Fibroblast of gingiva (primary cell): ENCODE data around the gene NRF1.
"Not testable (repeated sequence)": the region's sequence is repeated elsewhere in the genome, so short reads cannot be mapped to it uniquely, and the experiment has no call there.

Experiments
- DNase-seq: peaks from one replicate; pipeline ENCODE4 v3.0.0-alpha.2; 2011; ENCODE audit warnings: low read depth

The NRF1 gene

GRCh38 chr7:129782818-129783583, 171.5 kb downstream of the NRF1 start:
- DNase-seq: no peak

DNA sequence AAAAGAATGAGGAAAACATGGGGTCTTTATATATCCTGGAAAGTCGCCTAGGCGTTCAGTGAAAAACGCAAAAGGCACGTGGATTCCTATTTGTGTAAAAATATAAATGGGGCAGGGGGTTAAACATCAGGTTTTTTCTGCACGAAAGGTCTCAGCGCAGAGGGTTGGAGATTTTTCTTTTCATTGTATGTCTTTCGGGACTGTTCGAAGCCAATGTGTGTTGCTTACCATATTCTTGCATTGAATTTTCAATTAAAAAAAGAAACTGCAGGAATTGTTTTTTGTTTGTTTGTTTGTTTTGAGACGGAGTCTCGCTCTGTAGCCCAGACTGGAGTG, 172.0 kb downstream of the NRF1 start:
- DNase-seq: no peak

DNA sequence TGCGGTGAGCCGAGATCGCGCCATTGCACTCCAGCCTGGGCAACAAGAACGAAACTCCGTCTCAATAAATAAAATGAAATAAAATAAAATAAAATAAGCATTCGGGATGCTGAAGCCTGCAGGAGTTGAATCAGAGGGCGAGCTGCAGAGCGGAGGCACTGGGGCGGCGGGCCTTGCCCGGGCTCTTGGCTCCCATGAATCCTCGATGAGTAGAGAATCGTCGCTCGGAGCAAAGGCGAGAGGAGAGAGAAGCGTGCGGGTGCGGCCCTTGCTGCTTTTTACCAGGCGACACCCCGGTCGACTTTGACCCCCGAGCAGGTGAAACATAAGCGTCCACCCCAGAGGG, 172.9 kb downstream of the NRF1 start:
- no peak for DNase-seq

GRCh38 chr7:129784783-129785684, 173.5 kb downstream of the NRF1 start:
- no peak for DNase-seq

- DNase-seq: no peak
Observed at GRCh38 chr7:129785685-129786514, 174.4 kb downstream of the NRF1 start.

- no peak for DNase-seq
Observed at GRCh38 chr7:129786825-129787563, 175.5 kb downstream of the NRF1 start.

GRCh38 chr7:129789000-129789399, 177.5 kb downstream of the NRF1 start:
- DNase-seq: no peak

- no peak for DNase-seq
Observed at GRCh38 chr7:129789652-129790051, 178.1 kb downstream of the NRF1 start.

GRCh38 chr7:129790136-129790535, 178.6 kb downstream of the NRF1 start:
- no peak for DNase-seq

- no peak for DNase-seq
Observed at GRCh38 chr7:129792721-129793120, 181.2 kb downstream of the NRF1 start.

DNA sequence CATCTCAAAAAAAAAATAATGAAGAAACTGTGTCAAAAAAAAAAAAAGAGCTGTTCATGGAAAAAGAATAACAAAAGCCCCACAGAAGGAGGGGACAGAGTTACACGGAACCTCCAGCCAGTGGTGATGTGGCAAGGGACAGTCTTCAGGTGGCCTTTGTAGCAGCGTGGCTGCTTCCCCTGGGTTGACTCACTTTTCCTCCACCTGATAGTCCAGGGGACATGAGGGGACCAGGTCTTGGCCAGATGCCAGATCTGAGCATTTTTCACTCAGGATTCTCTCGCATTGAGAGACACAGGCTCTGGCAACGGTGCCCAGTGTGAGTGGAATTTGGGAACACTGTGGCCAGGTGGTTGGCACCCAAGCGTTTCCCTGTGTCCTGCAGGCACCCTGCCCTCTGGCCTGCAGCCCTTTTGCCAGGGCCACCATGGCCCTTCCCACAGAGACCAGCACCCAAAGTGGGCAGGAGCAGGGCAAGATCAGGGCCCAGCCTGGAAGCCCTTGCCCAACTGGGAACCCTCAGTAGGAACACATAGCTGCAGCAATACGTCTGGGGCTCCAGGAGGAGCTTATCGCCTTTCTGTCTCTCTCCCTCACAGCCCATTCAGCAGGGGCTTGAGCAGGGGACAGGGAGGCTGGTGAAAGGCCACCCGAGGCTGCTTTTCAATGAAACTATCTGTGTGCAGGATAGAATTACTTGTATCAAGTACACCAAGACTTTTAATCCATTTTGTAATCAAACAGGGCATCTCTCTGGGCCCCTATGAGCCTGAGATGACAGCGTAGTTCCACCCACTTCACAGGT, 182.2 kb downstream of the NRF1 start:
- DNase-seq: no peak

DNA sequence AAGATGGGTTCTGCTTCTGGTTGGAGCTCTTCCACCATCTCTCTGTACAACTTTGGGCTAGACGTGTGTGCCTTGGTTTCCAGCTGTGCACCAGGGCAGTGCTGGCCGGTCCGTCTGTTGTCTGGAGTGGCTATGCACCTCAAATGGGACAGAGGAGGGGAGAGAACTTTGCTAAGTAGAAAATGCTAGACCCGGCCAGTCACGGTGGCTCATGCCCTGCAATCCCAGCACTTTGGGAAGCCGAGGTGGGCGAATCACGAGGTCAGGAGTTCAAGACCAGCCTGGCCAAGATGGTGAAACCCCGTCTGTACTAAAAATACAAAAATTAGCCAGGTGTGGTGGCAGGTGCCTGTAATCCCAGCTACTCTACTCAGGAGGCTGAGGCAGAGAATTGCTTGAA, 182.9 kb downstream of the NRF1 start:
- DNase-seq: not testable (repeated sequence)

GRCh38 chr7:129796186-129796775, 184.8 kb downstream of the NRF1 start:
- no peak for DNase-seq

- DNase-seq: no peak
Observed at GRCh38 chr7:129797214-129797789, 185.8 kb downstream of the NRF1 start.

DNA sequence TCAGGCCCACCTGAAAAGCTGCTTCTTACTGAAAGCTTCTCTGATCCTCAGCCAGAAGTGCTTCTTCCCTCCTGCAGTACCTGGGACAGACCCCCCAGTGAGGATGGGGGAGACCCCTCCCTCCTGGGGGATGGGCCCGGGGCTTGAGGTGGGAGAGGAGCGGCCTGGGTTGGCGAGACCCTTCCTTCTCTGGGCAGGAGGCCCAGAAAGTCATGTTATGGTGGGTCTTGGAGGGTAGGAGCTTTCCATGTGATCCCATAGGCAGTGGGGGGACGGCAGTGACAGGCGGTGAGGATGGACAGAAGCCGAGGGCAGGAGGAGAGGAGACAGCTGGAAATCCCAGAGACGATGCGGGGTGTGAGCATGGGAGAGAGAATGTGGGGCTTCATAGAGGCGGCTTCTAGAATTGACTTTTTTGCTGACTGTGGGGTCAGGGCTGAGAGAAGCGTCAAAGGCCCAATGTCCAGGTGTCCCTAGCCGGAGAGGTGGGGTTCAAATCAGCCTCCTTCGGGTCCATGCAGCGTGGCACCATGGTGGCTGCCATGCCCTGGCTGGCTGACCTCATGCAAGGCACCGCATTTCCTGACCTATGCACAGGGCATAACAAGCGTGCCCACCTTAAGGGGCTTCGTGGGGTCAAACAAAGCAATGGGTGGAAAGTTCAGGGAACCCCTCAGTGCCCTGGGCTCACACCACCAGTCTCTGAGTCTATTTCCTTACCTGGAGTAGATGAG, 187.3 kb downstream of the NRF1 start:
- no peak for DNase-seq

DNA sequence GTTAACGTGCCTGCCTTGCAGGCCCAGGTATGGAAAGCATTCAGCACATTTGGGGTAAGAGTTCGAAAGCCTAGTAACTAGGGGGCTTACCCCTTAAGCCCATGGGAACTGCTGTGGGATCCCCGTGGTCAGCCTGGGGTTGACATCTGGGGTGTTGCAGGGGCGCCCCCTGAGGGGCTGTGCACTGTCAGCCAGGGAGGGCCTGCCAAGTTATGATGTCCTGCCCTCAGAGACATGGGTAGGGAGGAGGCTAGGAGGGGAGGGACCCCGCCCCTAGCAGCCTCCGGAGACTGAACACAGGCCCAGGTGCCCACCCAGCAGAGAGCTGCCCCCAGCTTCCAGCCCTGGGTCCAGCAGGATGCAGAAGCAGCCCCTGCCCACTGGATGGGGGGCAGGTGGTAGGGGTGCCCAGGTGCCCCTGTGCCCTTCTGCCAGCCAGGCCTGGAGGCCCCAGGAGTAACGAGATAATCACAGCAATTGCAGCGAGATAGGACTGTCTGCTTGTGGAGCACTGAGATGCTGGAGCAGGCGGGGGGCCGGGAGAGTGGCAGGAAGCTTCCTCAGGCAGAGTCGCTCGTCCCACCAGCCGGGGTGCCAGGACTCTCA, 187.9 kb downstream of the NRF1 start:
- DNase-seq: no peak

- DNase-seq: no peak
Observed at GRCh38 chr7:129800901-129801300, 189.4 kb downstream of the NRF1 start.

DNA sequence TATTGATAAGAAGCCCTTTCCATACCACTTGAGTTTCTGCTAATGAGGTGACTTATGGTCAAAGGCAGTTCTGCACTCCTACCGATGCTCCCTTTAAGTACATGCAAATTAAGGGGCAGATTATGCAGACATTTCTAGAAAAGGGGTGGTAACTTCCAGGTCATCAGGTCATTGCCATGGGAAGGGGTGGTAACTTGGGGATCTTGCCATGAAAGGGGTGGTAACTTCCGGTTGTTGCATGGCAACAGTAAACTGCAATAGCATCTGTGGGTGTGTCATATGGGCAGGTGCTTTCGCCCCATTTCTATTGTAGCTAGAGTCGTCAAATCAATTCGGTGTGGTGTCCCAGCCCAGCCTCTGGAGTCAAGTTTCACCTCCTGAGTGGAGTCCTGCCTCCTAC, 190.4 kb downstream of the NRF1 start:
- no peak for DNase-seq

- DNase-seq: no peak
Observed at GRCh38 chr7:129803546-129804081, 192.1 kb downstream of the NRF1 start.
